ENCODE data around the gene LUC7L.
A peak's percentile ranks its signal among the peaks of the same experiment; 100 is the strongest.

Gene LUC7L

GRCh38 chr16:228852-229730, at the start of gene LUC7L:
Gene LUC7L, minus strand, starts transcription at chr16:229449. Its CDS starts 110 bp downstream, at chr16:229339.
- peak; percentile 91 for TF ChIP-seq CREB1 (IDR thresholded peaks at IDR 0.05; ENCODE audit: low read depth)
- peak; percentile 28; the same call in 1 of the 2 replicates for TF ChIP-seq NFIC (IDR thresholded peaks at IDR 0.05)
- TF ChIP-seq YY1 (IDR thresholded peaks at IDR 0.05; ENCODE audit: low read depth), result peak; percentile 79
- TF ChIP-seq CEBPB (IDR thresholded peaks at IDR 0.05), result no peak
- peak; percentile 46; the same call in 1 of the 2 replicates for TF ChIP-seq EGR1 (IDR thresholded peaks at IDR 0.05)
- TF ChIP-seq REST (IDR thresholded peaks at IDR 0.05; ENCODE audit: low read depth), result no peak
- peak; percentile 84 for TF ChIP-seq TAF1 (IDR thresholded peaks at IDR 0.05; ENCODE audit: low read depth)
- TF ChIP-seq ZBTB7A (IDR thresholded peaks at IDR 0.05; ENCODE audit: low read depth), result peak; percentile 99
- TF ChIP-seq FOXM1 (IDR thresholded peaks at IDR 0.05; ENCODE audit: borderline replicate concordance, low read depth), result no peak
- no peak; the same call in 1 of the 2 replicates for TF ChIP-seq EP300 (IDR thresholded peaks at IDR 0.05; ENCODE audit: borderline replicate concordance)
- TF ChIP-seq, protein P1, sequence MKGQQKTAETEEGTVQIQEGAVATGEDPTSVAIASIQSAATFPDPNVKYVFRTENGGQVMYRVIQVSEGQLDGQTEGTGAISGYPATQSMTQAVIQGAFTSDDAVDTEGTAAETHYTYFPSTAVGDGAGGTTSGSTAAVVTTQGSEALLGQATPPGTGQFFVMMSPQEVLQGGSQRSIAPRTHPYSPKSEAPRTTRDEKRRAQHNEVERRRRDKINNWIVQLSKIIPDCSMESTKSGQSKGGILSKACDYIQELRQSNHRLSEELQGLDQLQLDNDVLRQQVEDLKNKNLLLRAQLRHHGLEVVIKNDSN (IDR thresholded peaks at IDR 0.05), result peak; percentile 53
- peak; percentile 9; the same call in 1 of the 2 replicates for TF ChIP-seq RAD21 (IDR thresholded peaks at IDR 0.05; ENCODE audit: low read depth)
- TF ChIP-seq TCF12 (IDR thresholded peaks at IDR 0.05; ENCODE audit: low read depth), result peak; percentile 81
- peak; percentile 98 for TF ChIP-seq MAX (IDR thresholded peaks at IDR 0.05)
- TF ChIP-seq TEAD4 (IDR thresholded peaks at IDR 0.05), result no peak

GRCh38 chr16:278863-279366, 49.7 kb upstream of the LUC7L start:
- TF ChIP-seq NFIC (IDR thresholded peaks at IDR 0.05) (no peak), RAD21 (IDR thresholded peaks at IDR 0.05; ENCODE audit: low read depth) (no peak), EGR1 (IDR thresholded peaks at IDR 0.05) (no peak), CREB1 (IDR thresholded peaks at IDR 0.05; ENCODE audit: low read depth) (no peak), ZBTB7A (IDR thresholded peaks at IDR 0.05; ENCODE audit: low read depth) (no peak), MAX (IDR thresholded peaks at IDR 0.05) (no peak), TCF12 (IDR thresholded peaks at IDR 0.05; ENCODE audit: low read depth) (no peak), YY1 (IDR thresholded peaks at IDR 0.05; ENCODE audit: low read depth) (no peak), TAF1 (IDR thresholded peaks at IDR 0.05; ENCODE audit: low read depth) (no peak), FOXM1 (IDR thresholded peaks at IDR 0.05; ENCODE audit: borderline replicate concordance, low read depth) (no peak), EP300 (IDR thresholded peaks at IDR 0.05; ENCODE audit: borderline replicate concordance) (no peak), TEAD4 (IDR thresholded peaks at IDR 0.05) (no peak), CEBPB (IDR thresholded peaks at IDR 0.05) (no peak), REST (IDR thresholded peaks at IDR 0.05; ENCODE audit: low read depth) (no peak)
- TF ChIP-seq, protein P1 (IDR thresholded peaks at IDR 0.05), result no peak

GRCh38 chr16:276426-277077, 47.3 kb upstream of the LUC7L start:
- TF ChIP-seq REST (IDR thresholded peaks at IDR 0.05; ENCODE audit: low read depth) (no peak), CEBPB (IDR thresholded peaks at IDR 0.05) (no peak), NFIC (IDR thresholded peaks at IDR 0.05) (no peak), ZBTB7A (IDR thresholded peaks at IDR 0.05; ENCODE audit: low read depth) (no peak), TCF12 (IDR thresholded peaks at IDR 0.05; ENCODE audit: low read depth) (no peak), EP300 (IDR thresholded peaks at IDR 0.05; ENCODE audit: borderline replicate concordance) (no peak), YY1 (IDR thresholded peaks at IDR 0.05; ENCODE audit: low read depth) (no peak), MAX (IDR thresholded peaks at IDR 0.05) (no peak), CREB1 (IDR thresholded peaks at IDR 0.05; ENCODE audit: low read depth) (no peak), TAF1 (IDR thresholded peaks at IDR 0.05; ENCODE audit: low read depth) (no peak), FOXM1 (IDR thresholded peaks at IDR 0.05; ENCODE audit: borderline replicate concordance, low read depth) (no peak), RAD21 (IDR thresholded peaks at IDR 0.05; ENCODE audit: low read depth) (no peak)
- TF ChIP-seq, protein P1 (IDR thresholded peaks at IDR 0.05), result no peak
